ENCODE measurements around the gene VPS51. TPM values are rescaled to one million over a fixed set of nuclear protein-coding genes. Genes with fewer than 3 reads are reported as not detected.

VPS51 gene
- polyA plus RNA-seq, 1 donor (not counting 4 experiments of a cell fraction or from before 2014, with no cell fraction given), result 43.1 TPM

DNA sequence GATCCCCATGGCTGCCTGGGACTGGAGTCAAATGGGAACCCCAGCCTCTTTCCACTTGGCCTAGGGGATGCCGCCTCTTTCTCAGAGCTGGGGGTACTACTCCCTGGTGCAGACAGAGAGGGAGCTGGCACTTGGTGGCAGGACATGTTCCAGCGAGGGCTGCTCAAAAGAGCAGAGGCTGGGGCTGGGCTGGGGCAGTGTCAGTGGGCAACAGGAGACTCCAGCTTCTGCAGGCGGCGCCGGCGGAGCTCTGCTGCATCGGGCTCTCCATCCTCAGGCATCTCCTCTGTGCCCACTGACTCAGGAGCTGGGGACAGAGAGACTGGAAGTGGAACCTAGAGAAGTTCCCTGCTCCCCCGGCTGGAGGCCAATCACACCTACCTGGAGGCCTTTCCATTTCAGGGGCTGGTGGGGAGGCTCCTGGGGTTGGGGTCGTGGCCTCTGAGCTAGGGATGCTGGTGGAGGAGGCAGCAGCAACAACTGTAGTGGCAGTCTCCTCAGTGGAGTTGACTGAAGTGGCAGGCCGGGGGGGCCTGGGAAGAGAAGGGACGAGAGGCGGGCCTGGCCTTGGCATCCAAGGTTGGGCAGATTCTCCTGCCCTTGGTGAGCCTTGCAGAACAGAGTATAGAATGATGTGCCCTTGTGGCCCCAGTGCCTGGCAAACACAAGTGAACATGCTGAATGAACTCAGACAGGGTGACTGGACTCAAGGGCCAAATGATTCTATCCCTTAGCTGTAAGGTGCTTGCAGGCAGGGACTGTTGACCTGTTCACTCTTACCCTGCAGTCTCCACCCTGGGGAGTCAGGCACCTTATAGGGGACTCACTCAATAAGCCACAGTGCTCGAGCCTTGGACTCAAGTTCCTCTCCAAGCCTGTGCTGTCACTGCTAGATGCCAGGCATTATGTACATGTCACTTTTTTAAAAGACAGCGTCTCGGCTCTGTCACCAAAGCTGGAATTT, 32.5 kb downstream of the VPS51 start:
- Histone ChIP-seq H3K9me1 (ENCODE audit: control insufficient read depth, extremely low read depth, insufficient read depth, low read length) (no peaks in the 10 kb centered on the region), H3K9ac (ENCODE audit: control insufficient read depth, extremely low read depth, insufficient read depth, low read length) (no peak overlapping the region), H2AFZ (ENCODE audit: control insufficient read depth, low read length) (no peak overlapping the region), H4K20me1 (ENCODE audit: control insufficient read depth, extremely low read depth, insufficient read depth, low read length) (peaks cover 8% of the 10 kb centered on the region), H3K27ac (ENCODE audit: control insufficient read depth, insufficient read depth, low read length) (no peak overlapping the region), H3K9me3 (ENCODE audit: control insufficient read depth, low read depth, low read length) (no peaks in the 10 kb centered on the region), H3K4me3 (ENCODE audit: control insufficient read depth in 2 of 3, extremely low read depth in 1 of 3, insufficient read depth in 2 of 3, low read depth in 1 of 3, low read length in 3 of 3) (no peak overlapping the region), H3K79me2 (ENCODE audit: control insufficient read depth, insufficient read depth, low read length) (peaks cover 37% of the 10 kb centered on the region), H3K36me3 (ENCODE audit: control insufficient read depth in 2 of 2, extremely low read depth in 1 of 2, insufficient read depth in 2 of 2, low read length in 2 of 2) (peaks cover 47 to 52% of the 10 kb centered on the region in 2 experiments), H3K27me3 (ENCODE audit: control insufficient read depth, extremely low read depth, insufficient read depth, low read length) (no peaks in the 10 kb centered on the region), H3K4me2 (ENCODE audit: control insufficient read depth, extremely low read depth, insufficient read depth, low read depth, low read length) (no peak overlapping the region), H3K4me1 (ENCODE audit: control insufficient read depth, extremely low read depth, insufficient read depth, low read length) (peaks cover 11% of the 10 kb centered on the region)
- DNase-seq (ENCODE audit: low read depth, low spot score) (no peak), FAIRE-seq (no peak)
- dilution Hi-C loops (cut with MboI; ENCODE audit: extremely low pct_ligation_motif_present, low sequenced_read_pairs), result no loop called here
- no peak for TF ChIP-seq EZH2 (IDR thresholded peaks at IDR 0.05; ENCODE audit: low read length)
- TF ChIP-seq, protein P1, sequence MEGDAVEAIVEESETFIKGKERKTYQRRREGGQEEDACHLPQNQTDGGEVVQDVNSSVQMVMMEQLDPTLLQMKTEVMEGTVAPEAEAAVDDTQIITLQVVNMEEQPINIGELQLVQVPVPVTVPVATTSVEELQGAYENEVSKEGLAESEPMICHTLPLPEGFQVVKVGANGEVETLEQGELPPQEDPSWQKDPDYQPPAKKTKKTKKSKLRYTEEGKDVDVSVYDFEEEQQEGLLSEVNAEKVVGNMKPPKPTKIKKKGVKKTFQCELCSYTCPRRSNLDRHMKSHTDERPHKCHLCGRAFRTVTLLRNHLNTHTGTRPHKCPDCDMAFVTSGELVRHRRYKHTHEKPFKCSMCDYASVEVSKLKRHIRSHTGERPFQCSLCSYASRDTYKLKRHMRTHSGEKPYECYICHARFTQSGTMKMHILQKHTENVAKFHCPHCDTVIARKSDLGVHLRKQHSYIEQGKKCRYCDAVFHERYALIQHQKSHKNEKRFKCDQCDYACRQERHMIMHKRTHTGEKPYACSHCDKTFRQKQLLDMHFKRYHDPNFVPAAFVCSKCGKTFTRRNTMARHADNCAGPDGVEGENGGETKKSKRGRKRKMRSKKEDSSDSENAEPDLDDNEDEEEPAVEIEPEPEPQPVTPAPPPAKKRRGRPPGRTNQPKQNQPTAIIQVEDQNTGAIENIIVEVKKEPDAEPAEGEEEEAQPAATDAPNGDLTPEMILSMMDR (optimal IDR thresholded peaks at IDR 0.05 in 1 of 3, IDR thresholded peaks at IDR 0.05 in 1 of 3, conservative IDR thresholded peaks at IDR 0.05 in 1 of 3; ENCODE audit: extremely low read depth in 1 of 3, insufficient read depth in 2 of 3, low read length in 3 of 3), result no peak

- no peak for TF ChIP-seq EZH2 (IDR thresholded peaks at IDR 0.05; ENCODE audit: low read length)
- TF ChIP-seq, protein P1 (optimal IDR thresholded peaks at IDR 0.05 in 1 of 3, IDR thresholded peaks at IDR 0.05 in 1 of 3, conservative IDR thresholded peaks at IDR 0.05 in 1 of 3; ENCODE audit: extremely low read depth in 1 of 3, insufficient read depth in 2 of 3, low read length in 3 of 3), result no peak
- DNase-seq (ENCODE audit: low read depth, low spot score), result no peak
- no peaks in the 10 kb centered on the region for H3K9me1 ChIP-seq (ENCODE audit: control insufficient read depth, extremely low read depth, insufficient read depth, low read length)
- H3K27ac ChIP-seq (ENCODE audit: control insufficient read depth, insufficient read depth, low read length), result no peak overlapping the region
- dilution Hi-C loops (cut with MboI; ENCODE audit: extremely low pct_ligation_motif_present, low sequenced_read_pairs), result no loop called here
- no peak for FAIRE-seq
- H3K4me3 ChIP-seq (ENCODE audit: control insufficient read depth in 2 of 3, extremely low read depth in 1 of 3, insufficient read depth in 2 of 3, low read depth in 1 of 3, low read length in 3 of 3), result no peak overlapping the region
- H3K9ac ChIP-seq (ENCODE audit: control insufficient read depth, extremely low read depth, insufficient read depth, low read length), result no peak overlapping the region
- peaks cover 8% of the 10 kb centered on the region for H4K20me1 ChIP-seq (ENCODE audit: control insufficient read depth, extremely low read depth, insufficient read depth, low read length)
- peaks cover 36% of the 10 kb centered on the region for H3K79me2 ChIP-seq (ENCODE audit: control insufficient read depth, insufficient read depth, low read length)
- H3K4me2 ChIP-seq (ENCODE audit: control insufficient read depth, extremely low read depth, insufficient read depth, low read depth, low read length), result no peak overlapping the region
- no peaks in the 10 kb centered on the region for H3K9me3 ChIP-seq (ENCODE audit: control insufficient read depth, low read depth, low read length)
- peaks cover 13% of the 10 kb centered on the region for H3K4me1 ChIP-seq (ENCODE audit: control insufficient read depth, extremely low read depth, insufficient read depth, low read length)
- peaks cover 47 to 52% of the 10 kb centered on the region in 2 experiments for H3K36me3 ChIP-seq (ENCODE audit: control insufficient read depth in 2 of 2, extremely low read depth in 1 of 2, insufficient read depth in 2 of 2, low read length in 2 of 2)
- no peaks in the 10 kb centered on the region for H3K27me3 ChIP-seq (ENCODE audit: control insufficient read depth, extremely low read depth, insufficient read depth, low read length)
- no peak overlapping the region for H2AFZ ChIP-seq (ENCODE audit: control insufficient read depth, low read length)
These were observed 33.8 kb downstream of the VPS51 start for GRCh38 chr11:65129649-65130441.
